Upper lobe of right lung (tissue), 1 donor: ENCODE measurements around the gene PRKAR1B. TPM values are rescaled to one million over a fixed set of nuclear protein-coding genes. Genes with fewer than 3 reads are reported as not detected.

Experiments
- ATAC-seq: fragments of 200-7000 bp; cut with Tn5 transposase; one replicate; pipeline ENCODE4 v1.9.1; 2020; ENCODE audit warnings: mild to moderate bottlenecking, moderate library complexity
- DNase-seq: peaks from one replicate; pipeline ENCODE4 v3.0.0-alpha.2; 2020
- H3K27ac ChIP-seq: fragments of 200-600 bp; one replicate; pipeline ENCODE4 v1.8.0; 2022
- H3K27me3 ChIP-seq: fragments of 200-600 bp; one replicate; pipeline ENCODE4 v1.8.0; 2022; ENCODE audit warnings: mild to moderate bottlenecking
- H3K36me3 ChIP-seq: fragments of 200-600 bp; one replicate; pipeline ENCODE4 v1.8.0; 2022
- H3K4me1 ChIP-seq: fragments of 200-600 bp; one replicate; pipeline ENCODE4 v1.8.0; 2022
- H3K4me3 ChIP-seq: fragments of 200-600 bp; one replicate; pipeline ENCODE4 v1.8.0; 2022; ENCODE audit warnings: mild to moderate bottlenecking
- H3K9me3 ChIP-seq: fragments of 200-600 bp; one replicate; pipeline ENCODE4 v1.8.0; 2022
- intact Hi-C: fragments of 100-400 bp; cut with DNase I; formaldehyde crosslinking; loops from one replicate; pipeline ENCODE4 v1.11.0; 2022
- total RNA-seq: library from RNA; stranded (reverse); fragmentation: NEBNext Ultra II Directional; extraction: Animal tissue kit (Norgen Biotek cat#: 25700); gene quantifications from one replicate; pipeline ENCODE4 v1.2.1, GENCODE V29; 2021
- TF ChIP-seq, protein P1 (sequence below): fragments of 200-600 bp; IDR thresholded peaks from one replicate; pipeline ENCODE4 v1.8.0; 2022; ENCODE audit warnings: antibody characterized with exemption
- donor health status: DM: no; HTN: yes; CAD: no; lungs with severe emphysema.

PRKAR1B gene
- total RNA-seq, 1 donor from 2014 or later, result 25.7 TPM

DNA sequence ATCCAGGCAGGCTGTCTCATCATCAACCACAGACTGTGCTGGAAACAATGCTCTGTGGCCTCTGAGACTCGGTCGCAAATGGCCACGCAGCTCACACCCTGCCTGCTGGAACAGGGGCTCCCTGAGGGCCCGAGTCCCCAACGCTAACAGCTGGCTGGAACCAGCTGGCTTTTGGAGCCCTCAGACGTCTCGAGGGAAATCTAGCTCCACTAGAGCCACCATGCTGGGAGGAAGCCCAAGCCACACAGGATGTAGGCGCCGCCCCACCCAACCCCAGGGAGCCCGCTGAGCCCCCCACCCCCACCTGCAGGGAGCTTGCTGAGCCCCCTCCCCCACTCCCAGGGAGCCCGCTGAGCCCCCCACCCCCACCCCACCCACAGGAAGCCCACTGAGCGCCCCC, 186.1 kb downstream of the PRKAR1B start:
- TF ChIP-seq, protein P1, sequence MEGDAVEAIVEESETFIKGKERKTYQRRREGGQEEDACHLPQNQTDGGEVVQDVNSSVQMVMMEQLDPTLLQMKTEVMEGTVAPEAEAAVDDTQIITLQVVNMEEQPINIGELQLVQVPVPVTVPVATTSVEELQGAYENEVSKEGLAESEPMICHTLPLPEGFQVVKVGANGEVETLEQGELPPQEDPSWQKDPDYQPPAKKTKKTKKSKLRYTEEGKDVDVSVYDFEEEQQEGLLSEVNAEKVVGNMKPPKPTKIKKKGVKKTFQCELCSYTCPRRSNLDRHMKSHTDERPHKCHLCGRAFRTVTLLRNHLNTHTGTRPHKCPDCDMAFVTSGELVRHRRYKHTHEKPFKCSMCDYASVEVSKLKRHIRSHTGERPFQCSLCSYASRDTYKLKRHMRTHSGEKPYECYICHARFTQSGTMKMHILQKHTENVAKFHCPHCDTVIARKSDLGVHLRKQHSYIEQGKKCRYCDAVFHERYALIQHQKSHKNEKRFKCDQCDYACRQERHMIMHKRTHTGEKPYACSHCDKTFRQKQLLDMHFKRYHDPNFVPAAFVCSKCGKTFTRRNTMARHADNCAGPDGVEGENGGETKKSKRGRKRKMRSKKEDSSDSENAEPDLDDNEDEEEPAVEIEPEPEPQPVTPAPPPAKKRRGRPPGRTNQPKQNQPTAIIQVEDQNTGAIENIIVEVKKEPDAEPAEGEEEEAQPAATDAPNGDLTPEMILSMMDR, result no peak
- ATAC-seq, result no peak
- Histone ChIP-seq H3K4me3 (no peak overlapping the region), H3K4me1 (peaks cover 17% of the 10 kb centered on the region), H3K27me3 (no peaks in the 10 kb centered on the region), H3K27ac (no peak overlapping the region), H3K9me3 (no peaks in the 10 kb centered on the region), H3K36me3 (no peaks in the 10 kb centered on the region)
- intact Hi-C loops, result no loop called here
- DNase-seq, result no peak

DNA sequence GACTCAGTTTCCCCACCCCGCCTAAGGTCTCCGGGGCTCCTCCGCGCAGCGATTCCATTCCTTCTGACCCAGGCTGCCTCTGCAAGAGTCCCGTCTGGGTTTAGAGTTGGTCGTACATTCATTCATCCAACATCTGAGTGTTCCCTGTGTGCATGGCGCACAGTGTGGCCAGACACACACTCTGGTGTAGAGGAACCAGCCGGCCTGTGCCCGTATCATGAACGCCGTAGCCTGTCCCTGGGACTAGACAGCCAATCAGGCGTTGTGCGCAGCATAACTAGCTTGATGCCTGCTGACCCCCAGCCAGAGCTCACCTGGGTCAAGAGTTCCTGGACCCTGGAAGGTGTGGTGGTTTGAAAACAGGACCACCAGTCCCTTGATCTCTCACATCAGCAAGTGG, 186.5 kb downstream of the PRKAR1B start:
- Histone ChIP-seq H3K4me3 (no peak overlapping the region), H3K36me3 (no peaks in the 10 kb centered on the region), H3K27ac (no peak overlapping the region), H3K4me1 (peaks cover 17% of the 10 kb centered on the region), H3K9me3 (no peaks in the 10 kb centered on the region), H3K27me3 (no peaks in the 10 kb centered on the region)
- intact Hi-C loops, result no loop called here
- TF ChIP-seq, protein P1, result no peak
- DNase-seq (no peak), ATAC-seq (no peak)

DNA sequence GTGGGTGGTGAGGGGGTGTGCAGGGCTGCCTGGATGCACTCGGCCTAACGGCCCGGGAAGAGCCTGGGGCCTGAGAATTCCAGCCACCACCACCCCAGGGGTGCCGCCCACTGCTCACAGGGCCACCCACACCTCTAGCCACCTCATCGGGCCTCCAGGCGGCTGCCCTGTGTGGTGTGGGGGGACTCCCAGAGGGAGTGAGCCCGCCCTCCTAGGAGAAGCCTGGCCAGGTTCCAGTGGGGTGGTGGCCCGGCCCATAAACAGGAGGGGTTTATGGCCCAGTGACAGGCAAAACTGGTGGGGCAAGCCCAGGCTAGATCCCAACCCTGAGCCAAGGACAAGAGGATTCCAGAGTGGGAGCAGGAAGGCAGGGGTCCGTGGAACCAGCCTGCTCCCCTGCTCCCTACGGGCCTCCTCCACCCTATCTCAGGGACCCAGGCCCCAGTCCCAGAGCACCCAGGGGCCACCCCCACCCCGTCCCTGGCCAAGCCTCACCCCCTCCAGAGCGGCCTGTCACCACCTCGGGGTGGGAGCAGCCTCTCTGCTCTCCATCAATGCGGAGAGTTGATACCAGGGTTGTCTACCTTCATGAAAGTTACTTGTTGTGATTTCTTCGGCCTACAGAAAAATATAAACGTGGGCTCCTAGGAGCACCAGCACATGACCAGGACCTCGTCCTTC, 187.2 kb downstream of the PRKAR1B start:
- Histone ChIP-seq H3K27me3 (no peaks in the 10 kb centered on the region), H3K9me3 (no peaks in the 10 kb centered on the region), H3K4me1 (peaks cover 17% of the 10 kb centered on the region), H3K4me3 (no peak overlapping the region), H3K36me3 (no peaks in the 10 kb centered on the region), H3K27ac (peak overlapping the region; percentile 78)
- ATAC-seq, result peak; percentile 66
- DNase-seq, result peak; percentile 79
- TF ChIP-seq, protein P1, result no peak
- intact Hi-C loops, result no loop called here

DNA sequence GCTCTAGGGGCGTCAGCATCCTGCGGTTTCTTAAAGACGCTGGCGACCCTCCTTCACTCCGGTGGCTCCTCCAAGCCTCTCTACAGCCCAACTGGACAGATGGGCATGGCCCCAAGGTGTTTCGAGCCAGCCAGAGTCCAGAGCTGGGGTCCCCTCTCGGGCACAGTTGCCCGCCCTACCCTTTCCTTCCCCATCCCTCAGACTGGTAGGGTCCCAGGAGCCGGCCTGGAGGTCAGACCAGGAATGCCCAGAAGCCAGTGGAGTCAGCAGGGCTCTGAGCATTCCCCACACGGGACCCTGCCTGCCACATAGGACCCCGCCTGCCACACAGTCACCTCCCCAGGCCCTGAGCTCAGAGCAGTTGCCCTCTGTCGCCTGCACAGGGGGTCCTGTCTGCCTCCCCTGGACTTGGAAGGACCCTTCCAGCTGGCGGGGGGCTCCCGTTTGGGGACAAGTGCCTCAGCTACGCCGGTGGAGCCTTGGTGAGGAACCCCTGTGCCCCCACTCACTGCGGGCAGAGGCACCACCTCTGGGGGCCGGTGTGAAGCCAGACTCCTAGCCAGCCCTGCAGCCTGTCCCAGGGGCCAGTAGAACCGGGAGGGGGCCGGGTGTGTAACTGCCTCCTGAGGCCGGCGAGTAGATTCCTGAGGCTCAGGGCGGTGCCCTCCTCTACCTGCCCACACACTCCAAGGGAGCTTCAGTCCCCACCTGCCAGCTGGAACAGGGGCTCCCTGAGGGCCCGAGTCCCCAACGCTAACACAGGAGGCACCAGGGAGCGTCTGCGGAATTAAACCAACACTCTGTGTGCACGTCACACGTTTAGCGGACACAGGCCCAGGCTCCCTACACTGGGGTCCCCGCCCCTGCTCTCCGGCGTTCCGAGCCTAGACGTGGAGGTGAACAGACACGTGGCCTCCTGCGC, 188.1 kb downstream of the PRKAR1B start:
- Histone ChIP-seq H3K27me3 (no peaks in the 10 kb centered on the region), H3K4me1 (peaks cover 17% of the 10 kb centered on the region), H3K36me3 (no peaks in the 10 kb centered on the region), H3K27ac (peak overlapping the region; percentile 78), H3K4me3 (no peak overlapping the region), H3K9me3 (no peaks in the 10 kb centered on the region)
- intact Hi-C loops, result no loop called here
- DNase-seq, result peak; percentile 73
- TF ChIP-seq, protein P1, result no peak
- peak; percentile 65 for ATAC-seq

DNA sequence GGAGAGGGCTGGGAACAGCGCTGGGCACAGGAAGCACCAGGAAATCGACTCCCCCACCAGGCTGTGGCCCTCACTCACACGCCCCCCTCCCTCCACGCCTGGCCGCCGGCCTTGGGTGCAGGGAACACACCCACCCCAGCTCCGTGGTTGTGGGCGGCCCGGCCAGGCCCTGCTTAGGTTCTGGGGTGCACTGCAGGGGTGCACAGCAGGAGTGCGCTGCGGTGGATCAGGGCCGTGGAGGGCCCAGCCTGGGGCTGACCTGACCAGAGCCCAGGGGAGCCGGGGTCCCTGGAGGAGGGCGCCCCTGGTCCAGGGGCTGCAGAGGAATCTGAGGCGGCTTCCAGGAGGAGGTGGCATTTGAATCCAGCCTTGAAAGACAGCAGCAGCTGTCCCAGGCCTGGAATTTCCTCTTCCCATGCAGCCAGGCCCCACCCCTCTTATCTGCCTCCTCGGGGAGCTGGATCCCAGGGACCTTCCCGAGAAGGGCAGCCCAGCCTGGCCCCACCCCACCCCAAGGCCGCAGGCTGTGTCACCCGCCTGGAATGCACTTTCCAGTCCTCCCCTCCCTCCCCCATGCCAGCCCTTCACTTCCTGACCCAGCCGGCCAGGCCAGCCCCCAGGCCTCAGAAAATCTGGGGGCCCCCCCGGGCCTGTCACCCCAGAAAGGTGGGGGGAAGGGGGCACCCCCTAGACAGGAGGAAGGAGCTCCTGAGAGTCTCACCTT, 189.0 kb downstream of the PRKAR1B start:
- ATAC-seq (peak; percentile 87), DNase-seq (peak; percentile 89)
- peaks cover 17% of the 10 kb centered on the region for H3K4me1 ChIP-seq
- intact Hi-C loops, result no loop called here
- H3K4me3 ChIP-seq, result no peak overlapping the region
- no peaks in the 10 kb centered on the region for H3K9me3 ChIP-seq
- no peaks in the 10 kb centered on the region for H3K36me3 ChIP-seq
- H3K27me3 ChIP-seq, result no peaks in the 10 kb centered on the region
- TF ChIP-seq, protein P1, result no peak
- peak overlapping the region; percentile 78 for H3K27ac ChIP-seq
